ENCODE measurements around the gene FSTL5. TPM values are rescaled to one million over a fixed set of nuclear protein-coding genes. Genes with fewer than 3 reads are reported as not detected.

Gene FSTL5
- total RNA-seq, 2 donors from 2014 or later: not detected

- ATAC-seq (ENCODE audit: insufficient number of reproducible peaks, low FRiP score, low read depth) (no peak), DNase-seq (ENCODE audit: low spot score) (no peak)
These were observed 263.7 kb downstream of the FSTL5 start for GRCh38 chr4:161900110-161900509.

DNA sequence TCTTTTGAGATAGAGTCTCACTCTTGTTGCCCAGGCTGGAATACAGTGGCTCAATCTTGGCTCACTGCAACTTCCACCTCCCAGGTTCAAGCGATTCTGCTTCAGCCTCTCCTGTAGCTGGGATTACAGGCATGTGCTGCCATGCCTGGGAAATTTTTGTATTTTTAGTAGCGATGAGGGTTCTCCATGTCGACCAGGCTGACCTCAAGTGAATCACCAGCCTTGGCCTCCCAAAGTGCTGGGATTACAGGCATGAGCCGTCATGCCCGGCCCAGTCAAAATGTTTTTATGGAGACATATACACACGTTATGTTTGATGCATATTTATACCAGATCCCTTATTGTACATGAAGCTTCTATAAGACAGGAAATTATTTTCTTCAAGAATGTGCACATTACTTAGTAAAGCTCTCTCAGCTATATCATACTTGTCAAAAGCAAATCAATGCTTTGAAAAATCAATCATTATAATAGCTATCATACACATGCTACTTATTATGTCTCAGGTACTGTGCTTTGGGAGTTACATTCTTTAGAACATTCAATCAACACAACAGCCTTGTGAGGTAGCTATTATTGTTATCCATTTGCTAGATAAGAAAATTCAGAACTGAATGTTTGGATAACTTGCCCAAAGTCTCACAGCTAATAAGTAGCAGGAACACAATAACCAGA, 269.2 kb downstream of the FSTL5 start:
- Histone ChIP-seq H3K9me3 (no peaks in the 10 kb centered on the region), H3K36me3 (no peaks in the 10 kb centered on the region), H3K4me3 (no peak overlapping the region), H3K27me3 (replicated peaks; ENCODE audit: insufficient read depth) (no peaks in the 10 kb centered on the region), H3K4me1 (ENCODE audit: control insufficient read depth in 1 of 2, low read depth in 2 of 2) (no peaks in the 10 kb centered on the region), H3K27ac (no peak overlapping the region)
- ATAC-seq (ENCODE audit: insufficient number of reproducible peaks, low FRiP score, low read depth) (no peak), DNase-seq (ENCODE audit: low spot score) (no peak)
- TF ChIP-seq CTCF (IDR thresholded peaks at IDR 0.05): no peak

More at GRCh38 chr4:161900110-161900509, 263.7 kb downstream of the FSTL5 start:
- Histone ChIP-seq H3K27me3 (replicated peaks; ENCODE audit: insufficient read depth) (no peaks in the 10 kb centered on the region), H3K36me3 (no peaks in the 10 kb centered on the region), H3K4me3 (no peak overlapping the region), H3K4me1 (ENCODE audit: control insufficient read depth in 1 of 2, low read depth in 2 of 2) (no peaks in the 10 kb centered on the region), H3K27ac (no peak overlapping the region), H3K9me3 (no peaks in the 10 kb centered on the region)
- TF ChIP-seq CTCF (IDR thresholded peaks at IDR 0.05): no peak

- Histone ChIP-seq H3K9me3 (no peaks in the 10 kb centered on the region), H3K4me3 (no peak overlapping the region), H3K27me3 (replicated peaks; ENCODE audit: insufficient read depth) (no peaks in the 10 kb centered on the region), H3K4me1 (ENCODE audit: control insufficient read depth in 1 of 2, low read depth in 2 of 2) (no peaks in the 10 kb centered on the region), H3K36me3 (no peaks in the 10 kb centered on the region), H3K27ac (no peak overlapping the region)
- ATAC-seq (ENCODE audit: insufficient number of reproducible peaks, low FRiP score, low read depth) (no peak), DNase-seq (ENCODE audit: low spot score) (no peak)
- TF ChIP-seq CTCF (IDR thresholded peaks at IDR 0.05): no peak
These were observed 269.8 kb downstream of the FSTL5 start for GRCh38 chr4:161894014-161894413.

GRCh38 chr4:161893566-161893965, 270.2 kb downstream of the FSTL5 start:
- ATAC-seq (ENCODE audit: insufficient number of reproducible peaks, low FRiP score, low read depth): no peak
- DNase-seq (ENCODE audit: low spot score): no peak
- no peaks in the 10 kb centered on the region for H3K9me3 ChIP-seq

DNA sequence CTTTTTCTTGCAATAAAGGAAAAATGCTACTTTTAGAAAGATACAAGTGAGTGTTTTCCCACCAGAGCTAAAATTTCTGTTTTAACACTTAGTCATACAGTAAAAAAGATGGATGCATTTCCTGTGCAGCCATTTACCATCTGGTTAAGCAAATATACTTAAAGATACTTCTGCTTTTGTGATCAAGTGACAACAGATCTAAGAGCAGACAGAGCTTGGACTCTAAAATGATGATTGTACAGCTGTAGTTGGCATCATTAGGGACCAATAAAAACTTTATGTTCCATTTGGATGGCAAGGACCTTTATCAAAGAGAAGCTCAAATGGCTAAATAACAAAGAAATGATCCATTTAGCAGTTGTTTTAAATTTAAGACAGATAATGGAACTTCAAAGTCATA, 270.8 kb downstream of the FSTL5 start:
- Histone ChIP-seq H3K9me3 (no peaks in the 10 kb centered on the region), H3K4me3 (no peak overlapping the region), H3K4me1 (ENCODE audit: control insufficient read depth in 1 of 2, low read depth in 2 of 2) (no peaks in the 10 kb centered on the region), H3K36me3 (no peaks in the 10 kb centered on the region), H3K27ac (no peak overlapping the region), H3K27me3 (replicated peaks; ENCODE audit: insufficient read depth) (no peaks in the 10 kb centered on the region)
- DNase-seq (ENCODE audit: low spot score) (no peak), ATAC-seq (ENCODE audit: insufficient number of reproducible peaks, low FRiP score, low read depth) (no peak)
- TF ChIP-seq CTCF (IDR thresholded peaks at IDR 0.05): no peak

More at GRCh38 chr4:161893566-161893965, 270.2 kb downstream of the FSTL5 start:
- no peaks in the 10 kb centered on the region for H3K27me3 ChIP-seq (replicated peaks; ENCODE audit: insufficient read depth)
- no peak overlapping the region for H3K27ac ChIP-seq
- no peaks in the 10 kb centered on the region for H3K4me1 ChIP-seq (ENCODE audit: control insufficient read depth in 1 of 2, low read depth in 2 of 2)
- H3K36me3 ChIP-seq: no peaks in the 10 kb centered on the region
- TF ChIP-seq CTCF (IDR thresholded peaks at IDR 0.05): no peak
- H3K4me3 ChIP-seq: no peak overlapping the region

All from thoracic aorta (tissue), 2 donors.